Smooth muscle cell (in vitro differentiated cells): ENCODE results near the gene TBXT. TPM values are rescaled to one million over a fixed set of nuclear protein-coding genes. Genes with fewer than 3 reads are reported as not detected.

Experiments used
- DNase-seq: peaks from one replicate; lab custom pipeline; 2025; ENCODE audit not compliant: unreplicated experiment; lab: John Stamatoyannopoulos, UW
- H2AFZ ChIP-seq: fragments of 200-600 bp; sonication (generic); 2 replicates; pipeline ENCODE4 v1.6.0; 2016; ENCODE audit warnings: antibody characterized with exemption, low read depth, mild to moderate bottlenecking
- H3F3A ChIP-seq: fragments of 200-600 bp; sonication (generic); 2 replicates; pipeline ENCODE4 v1.6.0; 2017; ENCODE audit warnings: antibody characterized with exemption, low read depth
- H3K27ac ChIP-seq: fragments of 200-600 bp; sonication (generic); 2 replicates; pipeline ENCODE4 v1.5.1; 2016; ENCODE audit warnings: low read depth, mild to moderate bottlenecking
- H3K27me3 ChIP-seq: fragments of 200-600 bp; sonication (generic); 2 replicates; pipeline ENCODE4 v1.6.1; 2016; ENCODE audit warnings: low read depth, mild to moderate bottlenecking
- H3K36me3 ChIP-seq: fragments of 200-600 bp; sonication (generic); 2 replicates; pipeline ENCODE4 v1.5.1; 2016; ENCODE audit warnings: low read depth
- H3K4me1 ChIP-seq: fragments of 200-600 bp; sonication (generic); 2 replicates; pipeline ENCODE4 v1.5.1; 2016; ENCODE audit warnings: low read depth
- H3K4me2 ChIP-seq: fragments of 200-600 bp; sonication (generic); 2 replicates; pipeline ENCODE4 v1.6.0; 2016; ENCODE audit warnings: mild to moderate bottlenecking
- H3K4me3 ChIP-seq: fragments of 200-600 bp; sonication (generic); 2 replicates; pipeline ENCODE4 v1.5.1; 2016; ENCODE audit warnings: mild to moderate bottlenecking
- H3K79me2 ChIP-seq: fragments of 200-600 bp; sonication (generic); 2 replicates; pipeline ENCODE4 v1.6.0; 2016; ENCODE audit warnings: low read depth, mild to moderate bottlenecking
- H3K9ac ChIP-seq: fragments of 200-600 bp; sonication (generic); 2 replicates; pipeline ENCODE4 v1.6.0; 2016; ENCODE audit warnings: low read depth
- H3K9me3 ChIP-seq: fragments of 200-600 bp; sonication (generic); replicated peaks from 2 replicates; pipeline ENCODE4 v1.5.1; 2016; ENCODE audit warnings: low read depth
- H4K20me1 ChIP-seq: fragments of 200-600 bp; sonication (generic); 2 replicates; pipeline ENCODE4 v1.6.0; 2016; ENCODE audit warnings: low read depth
- WGBS: methylation state at CpG from one replicate; pipeline ENCODE4 v1.1.7; 2016; ENCODE audit warnings: low lambda C conversion rate; 5-methylcytosine and 5-hydroxymethylcytosine counted together
- polyA plus RNA-seq: library from polyadenylated mRNA; unstranded; fragments of >200 nt; fragmentation: Nextera tagmentation; extraction: Ambion mirVana; gene quantifications from 2 replicates; pipeline ENCODE4 v1.2.1, GENCODE V29; 2016
- total RNA-seq: library from RNA; depleted of rRNA; stranded (reverse); fragments of >200 nt; gene quantifications from 2 replicates; pipeline ENCODE4 v1.2.3, GENCODE V29; 2014
- TF ChIP-seq, protein P1 (sequence below): fragments of 200-600 bp; sonication (generic); IDR thresholded peaks from 2 replicates; pipeline ENCODE4 v1.5.1; 2017; ENCODE audit warnings: borderline replicate concordance, mild to moderate bottlenecking, antibody characterized with exemption; ENCODE audit not compliant: insufficient read depth, poor library complexity, severe bottlenecking

The TBXT gene
- total and polyA plus RNA-seq, 2 experiments from 2014 or later, result not detected

GRCh38 chr6:166197361-166197760, 29.7 kb upstream of the TBXT start:
- peaks cover 18% of the 10 kb centered on the region for H3K4me1 ChIP-seq

DNA sequence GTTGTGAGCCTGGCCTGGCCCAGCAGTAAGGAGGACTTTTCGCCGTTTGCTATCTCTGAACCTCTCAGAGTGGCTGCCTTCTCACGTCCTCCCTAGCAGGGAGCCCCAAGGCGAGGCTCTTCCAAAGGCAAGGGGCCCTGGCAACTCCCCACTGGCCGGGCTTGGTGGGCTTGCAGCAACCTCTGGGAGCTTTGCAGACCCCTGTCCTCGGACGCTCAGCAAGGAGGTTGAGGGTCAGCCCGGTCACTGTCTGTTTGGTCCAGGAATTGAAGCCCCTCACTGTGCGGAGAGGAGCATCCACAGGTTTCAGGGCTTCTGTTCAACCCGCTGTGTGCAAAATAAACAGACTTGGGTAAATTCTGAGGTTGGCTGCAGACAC, 28.2 kb upstream of the TBXT start:
- WGBS, result 92% methylated on average over 10 of the region's 10 CpGs
- Histone ChIP-seq H3K4me1 (peaks cover 18% of the 10 kb centered on the region), H3K4me2 (no peak overlapping the region), H3K27me3 (peaks cover 20% of the 10 kb centered on the region), H3K4me3 (no peak overlapping the region), H2AFZ (no peak overlapping the region), H3F3A (no peaks in the 10 kb centered on the region), H3K36me3 (no peaks in the 10 kb centered on the region), H3K79me2 (no peaks in the 10 kb centered on the region), H4K20me1 (no peaks in the 10 kb centered on the region), H3K9me3 (no peaks in the 10 kb centered on the region), H3K9ac (no peak overlapping the region), H3K27ac (no peak overlapping the region)
- no peak for DNase-seq
- TF ChIP-seq, protein P1, sequence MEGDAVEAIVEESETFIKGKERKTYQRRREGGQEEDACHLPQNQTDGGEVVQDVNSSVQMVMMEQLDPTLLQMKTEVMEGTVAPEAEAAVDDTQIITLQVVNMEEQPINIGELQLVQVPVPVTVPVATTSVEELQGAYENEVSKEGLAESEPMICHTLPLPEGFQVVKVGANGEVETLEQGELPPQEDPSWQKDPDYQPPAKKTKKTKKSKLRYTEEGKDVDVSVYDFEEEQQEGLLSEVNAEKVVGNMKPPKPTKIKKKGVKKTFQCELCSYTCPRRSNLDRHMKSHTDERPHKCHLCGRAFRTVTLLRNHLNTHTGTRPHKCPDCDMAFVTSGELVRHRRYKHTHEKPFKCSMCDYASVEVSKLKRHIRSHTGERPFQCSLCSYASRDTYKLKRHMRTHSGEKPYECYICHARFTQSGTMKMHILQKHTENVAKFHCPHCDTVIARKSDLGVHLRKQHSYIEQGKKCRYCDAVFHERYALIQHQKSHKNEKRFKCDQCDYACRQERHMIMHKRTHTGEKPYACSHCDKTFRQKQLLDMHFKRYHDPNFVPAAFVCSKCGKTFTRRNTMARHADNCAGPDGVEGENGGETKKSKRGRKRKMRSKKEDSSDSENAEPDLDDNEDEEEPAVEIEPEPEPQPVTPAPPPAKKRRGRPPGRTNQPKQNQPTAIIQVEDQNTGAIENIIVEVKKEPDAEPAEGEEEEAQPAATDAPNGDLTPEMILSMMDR, result no peak

More at GRCh38 chr6:166197361-166197760, 29.7 kb upstream of the TBXT start:
- Histone ChIP-seq H3K36me3 (no peaks in the 10 kb centered on the region), H3K9me3 (no peaks in the 10 kb centered on the region), H3K27me3 (peaks cover 20% of the 10 kb centered on the region), H3F3A (no peaks in the 10 kb centered on the region), H3K4me2 (no peak overlapping the region), H4K20me1 (no peaks in the 10 kb centered on the region), H3K4me3 (no peak overlapping the region), H3K79me2 (no peaks in the 10 kb centered on the region), H3K27ac (no peak overlapping the region), H3K9ac (no peak overlapping the region), H2AFZ (no peak overlapping the region)
- TF ChIP-seq, protein P1, result no peak
- 19% methylated on average over 5 of the region's 5 CpGs for WGBS
- no peak for DNase-seq

- Histone ChIP-seq H3K27me3 (peaks cover 23% of the 10 kb centered on the region), H3K4me2 (no peak overlapping the region), H3F3A (no peaks in the 10 kb centered on the region), H3K27ac (no peak overlapping the region), H3K9me3 (no peaks in the 10 kb centered on the region), H3K4me3 (no peak overlapping the region), H3K9ac (no peak overlapping the region), H4K20me1 (no peaks in the 10 kb centered on the region), H3K4me1 (peaks cover 18% of the 10 kb centered on the region), H3K79me2 (no peaks in the 10 kb centered on the region), H2AFZ (no peak overlapping the region), H3K36me3 (no peaks in the 10 kb centered on the region)
- no peak for DNase-seq
- WGBS, result 60% methylated on average over 13 of the region's 13 CpGs
- TF ChIP-seq, protein P1, result no peak
Observed at GRCh38 chr6:166194914-166195859, 27.5 kb upstream of the TBXT start.

DNA sequence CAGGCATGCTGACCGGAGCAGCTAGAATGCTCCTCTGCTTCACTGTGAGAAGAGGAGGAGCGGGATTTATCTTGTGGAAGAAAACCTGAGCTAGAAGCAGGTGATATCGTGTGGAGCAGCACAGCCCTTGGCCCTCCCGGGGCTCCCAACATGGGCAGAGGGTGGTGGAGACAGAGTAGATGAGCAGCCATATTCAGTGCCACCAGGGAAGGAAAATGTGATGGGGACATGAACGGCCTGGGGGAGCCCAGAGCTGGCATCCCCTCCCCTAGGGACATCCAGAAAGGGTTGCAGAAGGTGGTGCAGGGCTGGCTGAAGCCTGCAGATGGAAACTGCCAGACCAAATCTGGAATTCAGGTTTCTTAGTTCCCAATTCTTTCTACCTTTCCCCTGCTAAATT, 24.9 kb upstream of the TBXT start:
- DNase-seq, result no peak
- Histone ChIP-seq H2AFZ (no peak overlapping the region), H4K20me1 (no peaks in the 10 kb centered on the region), H3K79me2 (no peaks in the 10 kb centered on the region), H3K27ac (no peak overlapping the region), H3K4me2 (no peak overlapping the region), H3K4me3 (no peak overlapping the region), H3K27me3 (peaks cover 14% of the 10 kb centered on the region), H3F3A (no peaks in the 10 kb centered on the region), H3K4me1 (peaks cover 14% of the 10 kb centered on the region), H3K9me3 (no peaks in the 10 kb centered on the region), H3K9ac (no peak overlapping the region), H3K36me3 (no peaks in the 10 kb centered on the region)
- TF ChIP-seq, protein P1, result no peak
- 88% methylated on average over 5 of the region's 5 CpGs for WGBS
